Esophagus squamous epithelium (tissue), 5 donors: Measurements from ENCODE around the gene TFF3. TPM values are rescaled to one million over a fixed set of nuclear protein-coding genes. Genes with fewer than 3 reads are reported as not detected.

Experiments
- DNase-seq: peaks from one replicate; lab custom pipeline; 2025; lab: John Stamatoyannopoulos, UW
- H3K27ac ChIP-seq, 4 donors: fragments of 200-600 bp; sonication (generic); one replicate each; pipeline ENCODE4 v1.5.1; 2016 to 2019; ENCODE audit warnings: mild to moderate bottlenecking in 1 of 4
- H3K27me3 ChIP-seq, 4 donors: fragments of 200-600 bp; sonication (generic); 1 replicate in 3 of 4; 2 replicates in 1 of 4; pipeline versions ENCODE4 v1.5.1 to v1.6.0; 2017 to 2021; ENCODE audit warnings: antibody characterized with exemption in 1 of 4
- H3K36me3 ChIP-seq, 3 donors: fragments of 200-600 bp; sonication (generic); one replicate each; pipeline ENCODE4 v1.5.1; 2016 to 2019
- H3K4me1 ChIP-seq, 3 donors: fragments of 200-600 bp; sonication (generic); one replicate each; pipeline ENCODE4 v1.5.1; 2017 to 2019
- H3K4me3 ChIP-seq, 4 donors: fragments of 200-600 bp; sonication (generic); 1 replicate in 3 of 4; 2 replicates in 1 of 4; pipeline ENCODE4 v1.5.1; 2016 to 2019; ENCODE audit warnings: mild to moderate bottlenecking in 2 of 4, moderate library complexity in 1 of 4
- H3K9me3 ChIP-seq, 3 donors: fragments of 200-600 bp; sonication (generic); one replicate each; pipeline ENCODE4 v1.5.1; 2016 to 2019
- POLR2A ChIP-seq, 4 donors: fragments of 450-650 bp; IDR thresholded peaks; one replicate each; pipeline ENCODE4 v1.6.1; 2017; ENCODE audit warnings: antibody characterized with exemption in 4 of 4, mild to moderate bottlenecking in 4 of 4, moderate library complexity in 3 of 4
- WGBS, 2 donors: methylation state at CpG; one replicate each; pipeline ENCODE4 v1.1.5; 2018; 5-methylcytosine and 5-hydroxymethylcytosine counted together
- intact Hi-C: fragments of 100-400 bp; cut with DNase I; formaldehyde crosslinking; loops from one replicate; pipeline ENCODE4 v1.15.0; 2022
- total RNA-seq, 4 donors: library from RNA; depleted of rRNA; stranded (reverse); fragments of >200 nt; gene quantifications; one replicate each; pipeline ENCODE4 v1.1.0, GENCODE V29; 2016
- TF ChIP-seq, protein P1 (sequence below), 6 experiments: fragments of 450-650 bp in 4 of 6; fragments of 200-600 bp in 2 of 6; sonication (generic) in 2 of 6; IDR thresholded peaks; one replicate each; pipeline ENCODE4 v1.5.1; 2016 to 2019; ENCODE audit warnings: antibody characterized with exemption in 6 of 6, mild to moderate bottlenecking in 4 of 6, moderate library complexity in 4 of 6
- donor health status: DM: yes; HTN: yes; CAD: no.

TFF3 gene
- total RNA-seq, 4 donors from 2014 or later = 1.4 to 15.1 (median 7.2) TPM; not detected in 1

DNA sequence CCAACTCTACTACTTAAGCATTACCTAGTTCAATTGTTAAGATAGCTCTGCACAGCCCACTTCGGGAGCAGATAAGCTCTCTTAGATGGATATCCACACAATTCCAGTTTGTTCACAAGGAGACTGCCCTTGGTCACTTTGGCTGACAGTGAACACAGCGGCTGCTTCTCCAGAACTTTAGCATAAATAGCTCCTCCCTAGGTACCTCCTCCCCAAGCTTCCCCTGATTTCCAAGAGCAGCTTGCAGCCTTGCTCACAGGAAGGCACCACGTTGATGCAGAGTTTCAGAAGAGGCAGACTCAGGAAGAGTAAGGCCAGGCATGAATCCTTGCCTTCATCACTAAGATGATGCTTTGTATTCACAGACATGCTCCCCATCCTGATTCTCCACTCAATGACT lies 24.7 kb downstream of the TFF3 start:
- 33 to 62% methylated on average over 3 of the region's 3 CpGs for WGBS, 2 donors
- intact Hi-C loops = no loop called here
- H3K27me3 ChIP-seq = peaks cover 0 to 4% (median 0%) of the 10 kb centered on the region in 4 donors
- DNase-seq = no peak
- peaks cover 0 to 43% (median 0%) of the 10 kb centered on the region in 3 donors for H3K36me3 ChIP-seq
- no peaks in the 10 kb centered on the region for H3K9me3 ChIP-seq
- H3K27ac ChIP-seq = no peak overlapping the region
- no peak for TF ChIP-seq POLR2A (IDR thresholded peaks at IDR 0.05)
- TF ChIP-seq, protein P1, sequence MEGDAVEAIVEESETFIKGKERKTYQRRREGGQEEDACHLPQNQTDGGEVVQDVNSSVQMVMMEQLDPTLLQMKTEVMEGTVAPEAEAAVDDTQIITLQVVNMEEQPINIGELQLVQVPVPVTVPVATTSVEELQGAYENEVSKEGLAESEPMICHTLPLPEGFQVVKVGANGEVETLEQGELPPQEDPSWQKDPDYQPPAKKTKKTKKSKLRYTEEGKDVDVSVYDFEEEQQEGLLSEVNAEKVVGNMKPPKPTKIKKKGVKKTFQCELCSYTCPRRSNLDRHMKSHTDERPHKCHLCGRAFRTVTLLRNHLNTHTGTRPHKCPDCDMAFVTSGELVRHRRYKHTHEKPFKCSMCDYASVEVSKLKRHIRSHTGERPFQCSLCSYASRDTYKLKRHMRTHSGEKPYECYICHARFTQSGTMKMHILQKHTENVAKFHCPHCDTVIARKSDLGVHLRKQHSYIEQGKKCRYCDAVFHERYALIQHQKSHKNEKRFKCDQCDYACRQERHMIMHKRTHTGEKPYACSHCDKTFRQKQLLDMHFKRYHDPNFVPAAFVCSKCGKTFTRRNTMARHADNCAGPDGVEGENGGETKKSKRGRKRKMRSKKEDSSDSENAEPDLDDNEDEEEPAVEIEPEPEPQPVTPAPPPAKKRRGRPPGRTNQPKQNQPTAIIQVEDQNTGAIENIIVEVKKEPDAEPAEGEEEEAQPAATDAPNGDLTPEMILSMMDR (IDR thresholded peaks at IDR 0.05) = no peak
- no peaks in the 10 kb centered on the region for H3K4me1 ChIP-seq
- no peak overlapping the region for H3K4me3 ChIP-seq

DNA sequence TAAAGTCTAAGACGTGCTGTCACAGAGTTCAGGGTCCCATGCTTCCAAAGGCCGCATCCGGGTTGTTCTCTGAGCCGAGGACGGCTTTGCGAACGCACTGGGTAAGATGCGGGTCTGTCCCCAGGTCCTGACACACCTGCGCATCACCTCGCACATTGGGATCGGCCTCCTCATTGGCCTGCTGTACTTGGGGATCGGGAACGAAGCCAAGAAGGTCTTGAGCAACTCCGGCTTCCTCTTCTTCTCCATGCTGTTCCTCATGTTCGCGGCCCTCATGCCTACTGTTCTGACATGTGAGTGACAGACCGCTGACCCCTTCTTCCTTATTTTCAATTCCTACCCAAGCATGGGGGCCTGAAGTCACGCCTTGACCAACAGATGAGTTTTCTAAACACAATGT lies 25.3 kb downstream of the TFF3 start:
- no peak overlapping the region for H3K27ac ChIP-seq
- no peak overlapping the region for H3K4me3 ChIP-seq
- no peak for DNase-seq
- H3K36me3 ChIP-seq = peaks cover 0 to 43% (median 0%) of the 10 kb centered on the region in 3 donors
- intact Hi-C loops = no loop called here
- peaks cover 0 to 4% (median 0%) of the 10 kb centered on the region in 4 donors for H3K27me3 ChIP-seq
- TF ChIP-seq, protein P1 (IDR thresholded peaks at IDR 0.05) = no peak
- no peaks in the 10 kb centered on the region for H3K4me1 ChIP-seq
- H3K9me3 ChIP-seq = no peaks in the 10 kb centered on the region
- WGBS, 2 donors = 75 to 88% methylated on average over 9 to 16 of the region's 18 CpGs

DNA sequence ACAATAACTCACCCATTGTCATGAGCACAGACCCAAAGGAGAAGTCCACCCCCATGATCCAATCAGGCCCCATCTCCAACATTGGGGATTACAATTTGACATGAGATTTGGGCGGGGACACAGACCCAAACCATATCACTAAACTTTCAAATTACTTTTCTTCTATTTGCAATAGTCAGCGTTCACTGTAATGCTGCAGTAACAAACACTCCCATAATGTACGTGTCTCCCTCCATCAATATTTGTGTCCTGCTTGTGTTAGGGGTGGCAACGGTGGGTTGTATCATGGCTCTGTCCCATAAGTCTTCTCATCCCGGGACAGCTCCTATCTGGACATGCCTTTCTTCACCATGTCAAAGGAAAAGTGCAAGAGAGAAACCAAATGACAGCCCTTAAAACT lies 26.2 kb downstream of the TFF3 start:
- no peak for TF ChIP-seq POLR2A (IDR thresholded peaks at IDR 0.05)
- TF ChIP-seq, protein P1 (IDR thresholded peaks at IDR 0.05) = no peak
- 89 to 92% methylated on average over 5 of the region's 5 CpGs for whole genome bisulfite sequencing, 2 donors
- H3K36me3 ChIP-seq = peaks cover 0 to 37% (median 0%) of the 10 kb centered on the region in 3 donors
- H3K27me3 ChIP-seq = no peaks in the 10 kb centered on the region
- H3K4me1 ChIP-seq = no peaks in the 10 kb centered on the region
- no peak overlapping the region for H3K4me3 ChIP-seq
- intact Hi-C loops = no loop called here
- H3K9me3 ChIP-seq = no peaks in the 10 kb centered on the region
- no peak for DNase-seq
- H3K27ac ChIP-seq = no peak overlapping the region

DNA sequence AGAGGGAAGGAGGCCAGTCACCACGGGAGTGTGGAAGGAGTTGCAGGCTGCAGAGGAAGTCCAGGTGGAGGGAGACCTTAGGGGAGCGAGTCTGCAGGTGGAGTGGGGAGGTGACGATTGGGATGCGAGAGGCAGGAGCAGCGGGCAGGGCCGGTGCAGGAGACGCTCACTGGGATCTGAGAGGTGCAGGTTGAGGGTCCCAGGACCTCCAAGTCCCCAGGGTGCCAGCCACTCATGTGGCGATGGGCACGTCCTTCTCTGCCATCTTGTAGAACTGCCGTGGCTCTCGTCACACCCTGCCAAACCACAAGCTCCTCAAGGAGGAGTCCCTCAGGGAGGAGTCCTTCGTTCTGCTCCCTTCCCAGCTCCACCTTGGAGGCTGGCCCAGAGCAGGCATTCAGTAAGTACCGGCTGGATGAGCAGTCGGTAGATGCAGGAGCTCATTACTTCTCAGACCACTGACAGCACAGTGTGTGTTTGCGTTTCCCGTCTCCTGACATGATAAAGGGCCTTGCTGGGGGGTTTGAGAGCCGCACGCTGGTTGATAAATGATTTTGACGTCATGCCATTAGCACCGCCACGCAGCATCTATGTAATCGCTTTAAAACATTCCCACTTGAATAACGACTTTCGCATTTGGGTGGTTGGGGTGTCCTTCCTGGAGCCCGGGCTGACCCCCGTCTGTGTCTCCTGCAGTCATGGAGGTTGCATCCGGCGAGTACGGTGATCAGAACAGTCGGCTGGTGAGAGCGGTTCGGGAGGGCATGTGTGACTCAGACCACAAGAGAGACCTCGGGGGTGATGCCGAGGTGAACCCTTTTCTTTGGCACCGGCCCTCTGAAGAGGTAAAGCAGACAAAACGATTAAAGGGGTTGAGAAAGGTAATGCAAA lies 27.8 kb downstream of the TFF3 start:
- no peaks in the 10 kb centered on the region for H3K9me3 ChIP-seq
- H3K4me1 ChIP-seq = no peaks in the 10 kb centered on the region
- no peak for TF ChIP-seq POLR2A (IDR thresholded peaks at IDR 0.05)
- TF ChIP-seq, protein P1 (IDR thresholded peaks at IDR 0.05) = no peak
- H3K27ac ChIP-seq = no peak overlapping the region
- H3K4me3 ChIP-seq = no peak overlapping the region
- peaks cover 0 to 38% (median 0%) of the 10 kb centered on the region in 3 donors for H3K36me3 ChIP-seq
- H3K27me3 ChIP-seq = no peaks in the 10 kb centered on the region
- intact Hi-C loops = no loop called here
- WGBS, 2 donors = 78 to 81% methylated on average over 27 to 30 of the region's 36 CpGs
- no peak for DNase-seq

DNA sequence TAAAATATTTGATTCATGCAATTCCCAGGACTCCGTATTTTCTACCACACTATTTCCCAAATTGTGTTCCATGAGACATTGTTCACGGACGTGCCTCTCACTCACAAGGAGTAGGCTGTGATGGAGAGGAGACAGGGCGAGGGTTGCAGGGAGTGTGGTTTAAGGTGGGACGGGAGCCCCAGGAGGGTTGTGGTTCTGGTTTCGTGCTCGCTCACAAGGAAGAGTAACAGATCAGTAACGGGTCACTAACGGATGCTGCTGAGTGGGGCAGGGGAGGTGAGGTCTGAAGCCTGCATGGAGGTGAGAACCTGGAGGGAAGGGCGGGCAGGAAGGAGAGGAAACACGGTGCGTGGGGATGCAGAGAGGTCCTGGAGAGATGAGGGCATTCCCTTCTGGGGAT lies 28.8 kb downstream of the TFF3 start:
- H3K36me3 ChIP-seq = peaks cover 0 to 37% (median 0%) of the 10 kb centered on the region in 3 donors
- TF ChIP-seq POLR2A (IDR thresholded peaks at IDR 0.05) = no peak
- TF ChIP-seq, protein P1 (IDR thresholded peaks at IDR 0.05) = no peak
- no peak overlapping the region for H3K4me3 ChIP-seq
- DNase-seq = no peak
- intact Hi-C loops = no loop called here
- 82 to 98% methylated on average over 11 to 12 of the region's 12 CpGs for WGBS, 2 donors
- no peaks in the 10 kb centered on the region for H3K9me3 ChIP-seq
- H3K27ac ChIP-seq = no peak overlapping the region
- no peaks in the 10 kb centered on the region for H3K27me3 ChIP-seq
- no peaks in the 10 kb centered on the region for H3K4me1 ChIP-seq
